ENCODE measurements around the gene RPS19BP1. TPM values are rescaled to one million over a fixed set of nuclear protein-coding genes. Genes with fewer than 3 reads are reported as not detected.

RPS19BP1 gene
- total RNA-seq, 1 donor from 2014 or later = 67.7 TPM

GRCh38 chr22:39577366-39577765 is 44.8 kb upstream of the RPS19BP1 start:
- H3K27ac Mint-ChIP-seq = no peak overlapping the region
- CTCF ChIA-PET = interaction anchor here (1.4 kb wide), 1 partner anchor 42 kb away, joined by 3 read pairs; no protein-coding TSS in a partner anchor
- ATAC-seq (ENCODE audit: low read depth) (no peak), DNase-seq (no peak)
- intact Hi-C loops (cut with micrococcal nuclease) = no loop called here
- POLR2A ChIA-PET = interaction anchor here (0.5 kb wide), 1 partner anchor 179 kb away, joined by 4 read pairs; no protein-coding TSS in a partner anchor
- no peaks in the 10 kb centered on the region for H3K9me3 Mint-ChIP-seq
- no peak for TF ChIP-seq CTCF (IDR thresholded peaks at IDR 0.05)
- H3K36me3 Mint-ChIP-seq (ENCODE audit: low read depth) = no peaks in the 10 kb centered on the region
- no peak overlapping the region for H3K4me3 Mint-ChIP-seq
- H3K4me1 Mint-ChIP-seq = peaks cover 11% of the 10 kb centered on the region
- peaks cover 20% of the 10 kb centered on the region for H3K27me3 Mint-ChIP-seq

- H3K4me1 Mint-ChIP-seq = peaks cover 11% of the 10 kb centered on the region
- no peaks in the 10 kb centered on the region for H3K9me3 Mint-ChIP-seq
- H3K27me3 Mint-ChIP-seq = peaks cover 15% of the 10 kb centered on the region
- DNase-seq (no peak), ATAC-seq (ENCODE audit: low read depth) (no peak)
- no peaks in the 10 kb centered on the region for H3K36me3 Mint-ChIP-seq (ENCODE audit: low read depth)
- TF ChIP-seq CTCF (IDR thresholded peaks at IDR 0.05) = no peak
- no peak overlapping the region for H3K4me3 Mint-ChIP-seq
- intact Hi-C loops (cut with micrococcal nuclease) = no loop called here
- H3K27ac Mint-ChIP-seq = no peak overlapping the region
- POLR2A ChIA-PET = interaction anchor here (0.7 kb wide), 1 partner anchor 441 kb away, joined by 4 read pairs; no protein-coding TSS in a partner anchor
- CTCF ChIA-PET = interaction anchor here (1.2 to 1.4 kb wide), 2 partner anchors 41 to 449 kb away, joined by 3 to 5 read pairs; no protein-coding TSS in a partner anchor
Measured at GRCh38 chr22:39576027-39576426, 43.5 kb upstream of the RPS19BP1 start.

GRCh38 chr22:39575552-39575825 is 42.9 kb upstream of the RPS19BP1 start:
- POLR2A ChIA-PET = interaction anchor here (0.7 kb wide), 1 partner anchor 441 kb away, joined by 4 read pairs; no protein-coding TSS in a partner anchor
- H3K27ac Mint-ChIP-seq = no peak overlapping the region
- ATAC-seq (ENCODE audit: low read depth) = no peak
- DNase-seq = no peak
- peaks cover 11% of the 10 kb centered on the region for H3K4me1 Mint-ChIP-seq
- no peak for TF ChIP-seq CTCF (IDR thresholded peaks at IDR 0.05)
- peaks cover 12% of the 10 kb centered on the region for H3K27me3 Mint-ChIP-seq
- intact Hi-C loops (cut with micrococcal nuclease) = no loop called here
- no peaks in the 10 kb centered on the region for H3K36me3 Mint-ChIP-seq (ENCODE audit: low read depth)
- H3K9me3 Mint-ChIP-seq = no peaks in the 10 kb centered on the region
- no peak overlapping the region for H3K4me3 Mint-ChIP-seq
- CTCF ChIA-PET = interaction anchor here (1.2 kb wide), 1 partner anchor 450 kb away, joined by 5 read pairs; no protein-coding TSS in a partner anchor

GRCh38 chr22:39574779-39575551 is 42.4 kb upstream of the RPS19BP1 start:
- POLR2A ChIA-PET = no interaction called here
- no peak overlapping the region for H3K4me3 Mint-ChIP-seq
- no peaks in the 10 kb centered on the region for H3K36me3 Mint-ChIP-seq (ENCODE audit: low read depth)
- TF ChIP-seq CTCF (IDR thresholded peaks at IDR 0.05) = no peak
- no peak for ATAC-seq (ENCODE audit: low read depth)
- H3K27me3 Mint-ChIP-seq = peaks cover 9% of the 10 kb centered on the region
- CTCF ChIA-PET = interaction anchor here (1.2 kb wide), 1 partner anchor 450 kb away, joined by 5 read pairs; no protein-coding TSS in a partner anchor
- H3K4me1 Mint-ChIP-seq = peaks cover 11% of the 10 kb centered on the region
- no peak overlapping the region for H3K27ac Mint-ChIP-seq
- H3K9me3 Mint-ChIP-seq = no peaks in the 10 kb centered on the region
- DNase-seq = no peak
- intact Hi-C loops (cut with micrococcal nuclease) = no loop called here

- no peak for DNase-seq
- Mint-ChIP-seq H3K4me1 (peaks cover 18% of the 10 kb centered on the region), H3K36me3 (ENCODE audit: low read depth) (no peaks in the 10 kb centered on the region), H3K9me3 (no peaks in the 10 kb centered on the region), H3K4me3 (no peak overlapping the region), H3K27me3 (peaks cover 5% of the 10 kb centered on the region), H3K27ac (no peak overlapping the region)
- no peak for TF ChIP-seq CTCF (IDR thresholded peaks at IDR 0.05)
- intact Hi-C loops (cut with micrococcal nuclease) = no loop called here
- POLR2A ChIA-PET = no interaction called here
- CTCF ChIA-PET = no interaction called here
- ATAC-seq (ENCODE audit: low read depth) = no peak
Measured at GRCh38 chr22:39571538-39571937, 39.0 kb upstream of the RPS19BP1 start.

Measured in activated B cell treated with CpG ODN at 0.5 μM for 24 hours (primary cell).